ENCODE data around the gene EPHA2.

The EPHA2 gene

GRCh38 chr1:16126160-16126559 is 29.7 kb downstream of the EPHA2 start:
- no peak for TF ChIP-seq CTCF (IDR thresholded peaks at IDR 0.05; ENCODE audit: borderline replicate concordance, insufficient read depth, low read depth, low read length)
- no peak overlapping the region for H3K4me3 ChIP-seq (ENCODE audit: low read depth, low read length)

GRCh38 chr1:16125483-16125882 is 30.4 kb downstream of the EPHA2 start:
- TF ChIP-seq CTCF (IDR thresholded peaks at IDR 0.05; ENCODE audit: borderline replicate concordance, insufficient read depth, low read depth, low read length): no peak
- no peak overlapping the region for H3K4me3 ChIP-seq (ENCODE audit: low read depth, low read length)

GRCh38 chr1:16125088-16125470 is 30.8 kb downstream of the EPHA2 start:
- TF ChIP-seq CTCF (IDR thresholded peaks at IDR 0.05; ENCODE audit: borderline replicate concordance, insufficient read depth, low read depth, low read length): no peak
- no peak overlapping the region for H3K4me3 ChIP-seq (ENCODE audit: low read depth, low read length)

GRCh38 chr1:16124377-16125087 is 31.3 kb downstream of the EPHA2 start:
- no peak for TF ChIP-seq CTCF (IDR thresholded peaks at IDR 0.05; ENCODE audit: borderline replicate concordance, insufficient read depth, low read depth, low read length)
- H3K4me3 ChIP-seq (ENCODE audit: low read depth, low read length): no peak overlapping the region

GRCh38 chr1:16122916-16123315 is 33.0 kb downstream of the EPHA2 start:
- no peak overlapping the region for H3K4me3 ChIP-seq (ENCODE audit: low read depth, low read length)

GRCh38 chr1:16122350-16122881 is 33.5 kb downstream of the EPHA2 start:
- no peak overlapping the region for H3K4me3 ChIP-seq (ENCODE audit: low read depth, low read length)
- TF ChIP-seq CTCF (IDR thresholded peaks at IDR 0.05; ENCODE audit: borderline replicate concordance, insufficient read depth, low read depth, low read length): no peak

More at GRCh38 chr1:16122916-16123315, 33.0 kb downstream of the EPHA2 start:
- TF ChIP-seq CTCF (IDR thresholded peaks at IDR 0.05; ENCODE audit: borderline replicate concordance, insufficient read depth, low read depth, low read length): no peak

GRCh38 chr1:16120940-16121410 is 34.9 kb downstream of the EPHA2 start:
- no peak for TF ChIP-seq CTCF (IDR thresholded peaks at IDR 0.05; ENCODE audit: borderline replicate concordance, insufficient read depth, low read depth, low read length)
- no peak overlapping the region for H3K4me3 ChIP-seq (ENCODE audit: low read depth, low read length)

Data from GM12875 (cell line).